Measurements from ENCODE around the gene LACTB.

DNA sequence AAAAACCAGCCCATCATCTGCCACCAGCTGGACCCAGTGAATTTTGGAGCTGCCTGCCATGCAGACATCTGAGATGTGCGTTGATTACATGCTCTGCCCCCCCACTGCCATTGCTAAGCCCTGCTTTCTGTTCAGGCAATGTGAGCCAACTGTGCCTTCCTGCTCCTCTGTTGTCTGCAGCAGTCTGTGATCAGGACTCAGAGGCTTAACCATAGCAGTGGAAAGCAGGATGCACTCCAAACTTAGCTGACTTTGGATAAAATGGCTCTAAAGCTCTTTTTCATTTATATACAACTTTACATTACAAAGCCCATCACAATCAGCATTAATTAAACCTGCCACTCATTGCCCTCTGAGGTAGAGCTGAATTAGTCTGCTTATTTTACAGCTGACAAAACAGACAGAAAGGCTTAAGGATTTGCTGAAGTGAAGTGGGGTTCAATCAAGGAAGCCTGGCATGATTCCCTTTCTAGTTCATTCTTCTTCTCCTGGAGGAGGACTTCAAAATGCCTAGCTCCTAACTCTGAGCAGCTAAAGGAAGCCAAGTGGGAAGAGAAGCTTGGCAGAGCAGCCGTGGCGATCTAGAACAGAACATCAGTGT, 51.3 kb downstream of the LACTB start:
- TF ChIP-seq, protein P1, sequence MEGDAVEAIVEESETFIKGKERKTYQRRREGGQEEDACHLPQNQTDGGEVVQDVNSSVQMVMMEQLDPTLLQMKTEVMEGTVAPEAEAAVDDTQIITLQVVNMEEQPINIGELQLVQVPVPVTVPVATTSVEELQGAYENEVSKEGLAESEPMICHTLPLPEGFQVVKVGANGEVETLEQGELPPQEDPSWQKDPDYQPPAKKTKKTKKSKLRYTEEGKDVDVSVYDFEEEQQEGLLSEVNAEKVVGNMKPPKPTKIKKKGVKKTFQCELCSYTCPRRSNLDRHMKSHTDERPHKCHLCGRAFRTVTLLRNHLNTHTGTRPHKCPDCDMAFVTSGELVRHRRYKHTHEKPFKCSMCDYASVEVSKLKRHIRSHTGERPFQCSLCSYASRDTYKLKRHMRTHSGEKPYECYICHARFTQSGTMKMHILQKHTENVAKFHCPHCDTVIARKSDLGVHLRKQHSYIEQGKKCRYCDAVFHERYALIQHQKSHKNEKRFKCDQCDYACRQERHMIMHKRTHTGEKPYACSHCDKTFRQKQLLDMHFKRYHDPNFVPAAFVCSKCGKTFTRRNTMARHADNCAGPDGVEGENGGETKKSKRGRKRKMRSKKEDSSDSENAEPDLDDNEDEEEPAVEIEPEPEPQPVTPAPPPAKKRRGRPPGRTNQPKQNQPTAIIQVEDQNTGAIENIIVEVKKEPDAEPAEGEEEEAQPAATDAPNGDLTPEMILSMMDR (IDR thresholded peaks at IDR 0.05): no peak
- no peak for TF ChIP-seq POLR2A (IDR thresholded peaks at IDR 0.05)
